ENCODE data around the gene PHYKPL. TPM values are rescaled to one million over a fixed set of nuclear protein-coding genes. Genes with fewer than 3 reads are reported as not detected.

The PHYKPL gene
- total and polyA plus RNA-seq, 2 of the 8 experiments (the other 6 are each of a cell fraction or from before 2014, with no cell fraction given): 25.1 to 32.1 TPM

DNA sequence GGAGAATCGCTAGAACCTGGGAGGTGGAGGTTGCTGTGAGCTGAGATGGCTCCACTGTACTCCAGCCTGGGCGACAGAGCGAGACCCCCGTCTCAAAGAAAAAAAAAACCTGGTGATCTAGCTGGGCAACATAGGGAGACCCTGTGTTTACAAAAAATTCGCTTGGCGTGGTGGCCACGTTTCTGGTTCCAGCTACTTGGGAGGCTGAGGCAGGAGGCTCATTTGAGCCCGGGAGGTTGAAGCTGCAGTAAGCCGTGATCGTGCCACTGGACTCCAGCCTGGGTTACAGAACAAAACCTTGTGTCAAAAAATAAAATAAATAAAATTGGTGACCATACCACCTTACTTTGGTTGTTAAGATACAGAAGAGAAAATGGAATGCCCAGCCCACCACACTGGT, 30.1 kb downstream of the PHYKPL start:
- Histone ChIP-seq H3K9ac (replicated peaks in 1 of 4; ENCODE audit: extremely low read depth in 1 of 4, low read depth in 3 of 4, low read length in 3 of 4) (no peak overlapping the region), H2AFZ (ENCODE audit: low read length) (no peak overlapping the region), H3K23ac (ENCODE audit: insufficient read length) (no peak overlapping the region), H2BK12ac (ENCODE audit: low read depth, low read length) (no peak overlapping the region), H4K20me1 (replicated peaks in 1 of 2; ENCODE audit: control insufficient read depth in 1 of 2, insufficient read depth in 2 of 2, low read length in 2 of 2) (peaks cover 22% of the 10 kb centered on the region in 2 experiments), H3K79me1 (ENCODE audit: low read depth, low read length) (peaks cover 10% of the 10 kb centered on the region), H3K4ac (replicated peaks; ENCODE audit: insufficient read length, low read depth, low read length) (no peak overlapping the region), H4K5ac (ENCODE audit: insufficient read length, low read depth, low read length) (no peak overlapping the region), H3K4me3 (ENCODE audit: extremely low read depth in 1 of 4, insufficient read depth in 2 of 4, low read depth in 3 of 4, low read length in 4 of 4) (no peak overlapping the region), H2AK5ac (ENCODE audit: low read depth, low read length) (no peak overlapping the region), H2BK15ac (ENCODE audit: low read length) (no peak overlapping the region), H3K27ac (ENCODE audit: low read depth, low read length) (no peak overlapping the region), H3K36me3 (ENCODE audit: control insufficient read depth in 2 of 4, insufficient read depth in 4 of 4, low read length in 3 of 4) (peaks cover 15 to 24% (median 20%) of the 10 kb centered on the region in 4 experiments), H3K14ac (ENCODE audit: insufficient read length) (no peak overlapping the region), H4K8ac (ENCODE audit: extremely low read depth, insufficient read depth, low read length) (no peak overlapping the region), H3K4me2 (ENCODE audit: insufficient read depth in 1 of 2, low read depth in 2 of 2, low read length in 2 of 2) (no peak overlapping the region), H2BK20ac (ENCODE audit: low read length) (no peak overlapping the region), H4K91ac (replicated peaks; ENCODE audit: insufficient read length, low read length) (no peak overlapping the region), H2BK120ac (replicated peaks; ENCODE audit: low read depth, low read length) (no peak overlapping the region), H3K56ac (replicated peaks; ENCODE audit: insufficient read length, low read depth, low read length) (no peak overlapping the region), H3K18ac (ENCODE audit: extremely low read depth, low read length) (no peak overlapping the region), H3K9me3 (ENCODE audit: insufficient read depth in 2 of 2, low read depth in 1 of 2, low read length in 1 of 2) (no peaks in the 10 kb centered on the region), H3K79me2 (ENCODE audit: control insufficient read depth in 1 of 2, insufficient read depth in 2 of 2, low read length in 2 of 2) (peaks cover 27 to 33% of the 10 kb centered on the region in 2 experiments), H3K27me3 (replicated peaks in 1 of 4; ENCODE audit: control insufficient read depth in 3 of 4, extremely low read depth in 1 of 4, insufficient read depth in 3 of 4, low read length in 3 of 4) (no peaks in the 10 kb centered on the region), H2BK5ac (ENCODE audit: low read depth, low read length) (no peak overlapping the region), H3K4me1 (replicated peaks in 1 of 4; ENCODE audit: control insufficient read depth in 3 of 4, insufficient read depth in 4 of 4, low read length in 3 of 4) (peaks cover 0 to 10% (median 4%) of the 10 kb centered on the region in 4 experiments; a peak in 5 of 7 replicates), H3K23me2 (ENCODE audit: low read depth, low read length) (peaks cover 4% of the 10 kb centered on the region)
- no peak for FAIRE-seq
- 92% methylated on average over 10 of the region's 10 CpGs; no CpG with 5 or more reads in 1 of the 2 experiments for WGBS, 2 experiments (ENCODE audit: extremely low coverage in 1 of 2, insufficient coverage in 1 of 2, insufficient read length in 1 of 2, insufficient replicate concordance in 2 of 2, low coverage in 1 of 2, low lambda C conversion rate in 2 of 2, missing lambda C conversion rate in 1 of 2)
- TF ChIP-seq TAF7 (optimal IDR thresholded peaks at IDR 0.05; ENCODE audit: borderline replicate concordance, low read depth, low read length): no peak
- TF ChIP-seq SIN3A (conservative IDR thresholded peaks at IDR 0.05 in 1 of 2, IDR thresholded peaks at IDR 0.05 in 1 of 2; ENCODE audit: low read depth in 1 of 2, low read length in 2 of 2): no peak
- TF ChIP-seq BRCA1 (IDR thresholded peaks at IDR 0.05; ENCODE audit: low read depth, low read length): no peak
- TF ChIP-seq, protein P1, sequence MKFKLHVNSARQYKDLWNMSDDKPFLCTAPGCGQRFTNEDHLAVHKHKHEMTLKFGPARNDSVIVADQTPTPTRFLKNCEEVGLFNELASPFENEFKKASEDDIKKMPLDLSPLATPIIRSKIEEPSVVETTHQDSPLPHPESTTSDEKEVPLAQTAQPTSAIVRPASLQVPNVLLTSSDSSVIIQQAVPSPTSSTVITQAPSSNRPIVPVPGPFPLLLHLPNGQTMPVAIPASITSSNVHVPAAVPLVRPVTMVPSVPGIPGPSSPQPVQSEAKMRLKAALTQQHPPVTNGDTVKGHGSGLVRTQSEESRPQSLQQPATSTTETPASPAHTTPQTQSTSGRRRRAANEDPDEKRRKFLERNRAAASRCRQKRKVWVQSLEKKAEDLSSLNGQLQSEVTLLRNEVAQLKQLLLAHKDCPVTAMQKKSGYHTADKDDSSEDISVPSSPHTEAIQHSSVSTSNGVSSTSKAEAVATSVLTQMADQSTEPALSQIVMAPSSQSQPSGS (IDR thresholded peaks at IDR 0.05; ENCODE audit: low read length): no peak
- no peak for TF ChIP-seq SUZ12 (IDR thresholded peaks at IDR 0.05; ENCODE audit: low read length)
- TF ChIP-seq HDAC2 (IDR thresholded peaks at IDR 0.05; ENCODE audit: borderline replicate concordance in 1 of 2, low read depth in 2 of 2, low read length in 2 of 2): no peak
- no peak for TF ChIP-seq ASH2L (IDR thresholded peaks at IDR 0.05; ENCODE audit: low read length)
- TF ChIP-seq ZNF274 (IDR thresholded peaks at IDR 0.05; ENCODE audit: borderline replicate concordance, extremely low read depth, low read length): no peak
- no peak for TF ChIP-seq RAD21 (IDR thresholded peaks at IDR 0.05 in 1 of 2, conservative IDR thresholded peaks at IDR 0.05 in 1 of 2; ENCODE audit: low read depth in 2 of 2, low read length in 2 of 2)
- no peak for TF ChIP-seq SP1 (IDR thresholded peaks at IDR 0.05; ENCODE audit: low read depth, low read length)
- TF ChIP-seq BACH1 (IDR thresholded peaks at IDR 0.05; ENCODE audit: low read length): no peak
- DNase-seq (ENCODE audit: low read depth in 1 of 2, low spot score in 2 of 2): no peak
- ChIA-PET POLR2A (ENCODE audit: partially characterized antibody) (interaction anchor here (1.4 to 38.5 kb wide), 5 partner anchors 1 to 88 kb away, joined by 6 to 985 read pairs (median 13); partner anchors contain the start of genes GMCL2, HNRNPAB, NHP2 and PHYKPL), CTCF (ENCODE audit: partially characterized antibody) (interaction anchor here (0.7 to 1.6 kb wide), 6 partner anchors 9 to 359 kb away, joined by 3 read pairs; no protein-coding TSS in a partner anchor)
